GM21367 (cell line): Measurements from ENCODE around the gene ANKRD13D.

ENCODE experiments used
- ATAC-seq: cut with Tn5 transposase; IDR thresholded peaks from one replicate; pipeline ENCODE4 v1.9.1; 2021; ENCODE audit not compliant: unreplicated experiment

Gene ANKRD13D

GRCh38 chr11:67273260-67273990 lies 15.7 kb upstream of the ANKRD13D start:
- ATAC-seq, result no peak

- ATAC-seq, result no peak
Observed at GRCh38 chr11:67274768-67275605, 14.1 kb upstream of the ANKRD13D start.

DNA sequence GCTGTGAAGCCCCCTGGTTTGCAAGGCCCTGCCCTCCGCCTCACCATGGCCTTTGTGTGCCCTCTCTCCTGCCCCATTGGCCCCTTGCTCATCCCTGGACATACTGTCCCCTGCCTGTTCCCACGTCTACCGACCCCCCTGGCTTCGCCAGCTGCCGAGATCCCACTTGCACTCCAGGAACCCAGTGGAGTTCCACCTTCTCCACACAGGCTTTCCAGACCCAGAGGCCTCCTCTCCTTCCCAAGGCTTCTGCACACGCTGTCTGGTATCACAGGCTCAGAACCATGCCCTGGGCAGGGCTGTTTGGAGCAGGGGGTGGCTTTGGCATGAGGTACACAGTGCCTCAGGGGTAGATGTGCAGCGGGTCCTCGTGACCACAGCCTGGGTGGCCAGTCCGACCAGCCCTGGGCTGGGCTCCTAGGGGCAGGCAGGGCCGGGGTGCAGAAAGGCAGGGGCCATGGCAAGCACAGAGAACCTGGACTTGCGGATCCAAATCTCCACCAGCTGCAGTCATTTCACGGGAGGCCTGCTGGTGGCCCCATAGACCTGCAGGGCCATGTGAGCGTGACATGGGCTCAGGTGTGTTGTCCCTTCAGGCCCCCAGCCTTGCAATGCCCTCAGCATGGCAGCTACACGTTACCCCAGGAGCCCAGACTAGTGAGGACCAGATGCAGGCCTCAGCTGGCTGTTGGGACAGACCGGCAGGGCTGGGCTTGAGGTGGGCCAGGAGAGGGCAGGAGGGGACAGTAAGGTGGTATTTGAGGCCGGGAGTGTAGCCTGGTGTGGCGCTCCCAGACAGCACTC lies 13.3 kb upstream of the ANKRD13D start:
- ATAC-seq, result no peak

DNA sequence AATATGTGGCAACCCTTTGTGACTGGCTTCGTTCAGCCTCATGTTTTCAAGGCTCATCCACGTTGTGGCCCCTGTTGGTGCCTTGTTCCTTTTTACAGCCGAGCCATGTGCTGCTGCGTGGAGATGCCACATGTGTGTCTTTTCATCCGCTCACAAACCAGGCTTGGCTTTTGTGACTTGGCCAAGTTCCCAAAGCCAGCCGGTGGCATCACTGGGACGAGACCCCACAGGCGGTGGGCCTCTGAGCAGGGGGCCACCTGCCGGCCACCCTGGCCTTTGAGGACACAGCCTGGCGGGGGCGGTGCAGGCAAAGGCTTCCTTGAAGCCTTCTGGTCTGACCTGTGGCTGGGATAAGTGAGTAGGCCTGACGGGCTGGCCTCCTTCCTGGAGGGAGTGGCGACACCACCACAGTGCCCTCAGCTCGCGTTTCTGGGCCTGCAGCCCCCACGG lies 12.3 kb upstream of the ANKRD13D start:
- ATAC-seq, result no peak

DNA sequence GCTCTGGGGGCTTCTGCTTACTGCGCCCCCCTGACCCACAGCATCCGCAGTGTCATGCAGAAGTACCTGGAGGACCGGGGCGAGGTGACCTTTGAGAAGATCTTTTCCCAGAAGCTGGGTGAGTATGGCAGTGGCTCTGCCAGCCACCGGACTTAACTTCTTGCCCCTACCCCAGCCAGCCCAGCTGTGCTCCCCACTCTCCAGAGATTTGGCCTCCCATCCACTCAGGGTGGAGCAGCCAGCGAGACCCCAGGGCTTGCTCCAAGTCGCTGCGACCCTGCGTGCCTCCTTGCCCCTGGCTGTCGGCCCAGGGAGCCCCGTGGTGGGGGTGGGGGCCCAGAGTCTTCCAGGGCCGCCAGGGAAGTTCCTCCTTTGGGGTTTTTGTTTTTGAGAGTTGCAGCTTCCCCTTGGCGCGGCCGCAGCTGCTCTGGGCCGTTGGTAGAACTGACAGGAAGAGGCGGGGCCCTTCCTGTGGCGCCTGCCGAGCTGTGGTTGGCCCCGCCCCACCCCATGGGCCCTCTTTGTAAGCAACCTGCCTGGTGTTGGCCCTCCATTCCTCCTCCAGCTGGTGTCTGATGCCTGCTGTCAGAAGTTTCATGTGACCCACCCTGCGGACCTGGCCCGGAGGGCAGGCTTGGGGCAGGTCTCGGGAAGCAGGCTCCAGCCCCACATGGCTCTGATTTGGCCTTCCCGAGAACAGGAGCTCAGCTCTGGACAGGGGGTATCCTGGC lies 11.7 kb upstream of the ANKRD13D start:
- peak; percentile 52 for ATAC-seq

GRCh38 chr11:67278135-67278938 lies 10.8 kb upstream of the ANKRD13D start:
- no peak for ATAC-seq

GRCh38 chr11:67278939-67279588 lies 10.0 kb upstream of the ANKRD13D start:
- no peak for ATAC-seq

DNA sequence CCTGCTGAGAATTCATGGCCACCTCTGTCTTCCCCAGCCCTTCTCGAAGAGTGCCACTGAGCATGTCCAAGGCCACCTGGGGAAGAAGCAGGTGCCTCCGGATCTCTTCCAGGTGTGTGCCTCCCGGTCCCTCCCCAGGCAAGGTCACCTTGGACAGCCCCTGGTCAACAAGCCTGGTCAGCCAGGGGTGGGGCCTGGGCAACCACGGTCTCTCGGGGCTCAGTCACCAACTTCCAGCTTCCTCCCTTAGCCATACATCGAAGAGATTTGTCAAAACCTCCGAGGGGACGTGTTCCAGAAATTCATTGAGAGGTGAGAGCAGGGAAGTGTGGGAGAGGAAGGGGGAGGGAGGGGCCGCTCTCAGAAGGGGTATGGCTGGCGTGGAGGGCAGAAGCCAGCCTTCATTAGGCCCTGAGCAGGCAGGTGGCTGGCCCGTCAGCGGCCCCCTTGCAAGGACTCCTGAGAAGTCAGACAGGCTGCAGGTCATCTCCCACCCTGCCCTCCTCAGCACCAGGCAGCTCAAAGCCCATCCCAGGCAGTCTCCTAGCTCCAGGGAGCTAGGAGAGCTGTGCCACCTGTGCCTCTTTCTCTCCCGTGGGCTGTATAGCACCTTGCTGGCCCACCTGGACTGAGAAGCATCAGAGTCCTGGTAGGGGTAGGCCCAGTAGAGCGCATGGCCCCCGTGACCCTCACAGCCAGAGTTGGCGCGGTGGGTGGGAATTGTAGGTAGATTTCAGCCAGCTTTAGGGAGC lies 9.3 kb upstream of the ANKRD13D start:
- ATAC-seq, result no peak

GRCh38 chr11:67280341-67280787 lies 8.7 kb upstream of the ANKRD13D start:
- ATAC-seq, result no peak

- no peak for ATAC-seq
Observed at GRCh38 chr11:67280788-67281551, 8.1 kb upstream of the ANKRD13D start.

DNA sequence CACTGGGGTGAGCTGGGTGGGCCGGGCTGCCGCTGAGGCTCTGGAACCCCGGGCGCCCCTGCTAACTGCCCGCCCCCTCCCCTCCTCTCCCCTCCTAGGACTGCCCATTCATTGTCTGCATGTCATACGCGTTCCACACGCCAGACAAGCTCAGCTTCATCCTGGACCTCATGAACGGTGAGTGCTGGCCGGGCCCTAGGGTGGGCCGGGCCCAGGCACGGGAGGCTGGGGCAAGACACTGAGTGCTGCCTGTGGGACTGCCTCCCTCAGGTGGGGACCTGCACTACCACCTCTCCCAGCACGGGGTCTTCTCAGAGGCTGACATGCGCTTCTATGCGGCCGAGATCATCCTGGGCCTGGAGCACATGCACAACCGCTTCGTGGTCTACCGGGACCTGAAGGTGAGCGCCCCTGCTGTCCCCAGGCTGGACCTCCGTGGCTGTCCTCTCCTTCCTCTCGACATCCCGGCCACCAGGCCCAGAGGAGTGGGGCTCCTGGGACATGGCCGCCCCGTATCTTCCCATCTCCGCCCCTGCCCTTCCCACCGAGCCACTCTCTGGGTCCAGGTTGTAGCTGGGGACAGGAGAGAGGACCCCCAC lies 7.5 kb upstream of the ANKRD13D start:
- ATAC-seq, result no peak

- ATAC-seq, result no peak
Observed at GRCh38 chr11:67282155-67282875, 6.8 kb upstream of the ANKRD13D start.

DNA sequence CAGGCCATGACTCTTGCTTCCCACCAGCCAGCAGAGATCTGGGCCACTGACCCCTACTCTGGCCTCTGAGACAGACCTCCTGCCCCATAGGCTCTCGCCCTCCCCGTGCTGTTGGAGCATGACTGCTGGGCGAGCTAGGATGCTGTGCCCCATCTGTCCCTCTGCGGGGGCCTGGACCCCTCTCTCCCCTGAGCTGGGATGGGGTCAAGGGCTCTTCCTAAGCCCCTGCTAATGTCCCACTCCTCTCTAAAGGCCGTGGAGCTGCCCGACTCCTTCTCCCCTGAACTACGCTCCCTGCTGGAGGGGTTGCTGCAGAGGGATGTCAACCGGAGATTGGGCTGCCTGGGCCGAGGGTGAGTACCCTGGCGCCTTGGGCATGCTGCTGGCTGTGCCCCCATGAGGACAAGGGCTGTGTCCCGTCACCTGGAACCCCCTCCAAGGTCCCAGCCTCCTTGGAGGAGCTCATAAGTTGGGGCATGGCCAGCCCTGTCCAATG lies 6.2 kb upstream of the ANKRD13D start:
- no peak for ATAC-seq

GRCh38 chr11:67283481-67283963 lies 5.6 kb upstream of the ANKRD13D start:
- ATAC-seq, result no peak

DNA sequence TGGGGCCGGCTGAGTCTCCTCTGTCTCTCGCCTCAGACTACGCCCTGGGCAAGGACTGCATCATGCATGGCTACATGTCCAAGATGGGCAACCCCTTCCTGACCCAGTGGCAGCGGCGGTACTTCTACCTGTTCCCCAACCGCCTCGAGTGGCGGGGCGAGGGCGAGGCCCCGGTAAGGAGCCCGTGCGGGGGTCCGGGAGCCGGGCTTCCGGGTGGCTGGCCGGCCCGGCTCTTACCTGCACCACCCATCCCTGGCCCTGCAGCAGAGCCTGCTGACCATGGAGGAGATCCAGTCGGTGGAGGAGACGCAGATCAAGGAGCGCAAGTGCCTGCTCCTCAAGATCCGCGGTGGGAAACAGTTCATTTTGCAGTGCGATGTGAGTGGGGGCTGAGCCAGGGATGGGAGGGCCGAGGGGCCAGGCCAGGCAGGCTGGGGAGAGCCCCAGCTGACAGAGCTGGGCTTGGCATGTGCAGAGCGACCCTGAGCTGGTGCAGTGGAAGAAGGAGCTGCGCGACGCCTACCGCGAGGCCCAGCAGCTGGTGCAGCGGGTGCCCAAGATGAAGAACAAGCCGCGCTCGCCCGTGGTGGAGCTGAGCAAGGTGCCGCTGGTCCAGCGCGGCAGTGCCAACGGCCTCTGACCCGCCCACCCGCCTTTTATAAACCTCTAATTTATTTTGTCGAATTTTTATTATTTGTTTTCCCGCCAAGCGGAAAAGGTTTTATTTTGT lies 4.1 kb upstream of the ANKRD13D start:
- no peak for ATAC-seq
